Loucy (cell line): ENCODE data around the gene CUL9.
A peak's percentile ranks its signal among the peaks of the same experiment; 100 is the strongest.

Experiments used
- H2AFZ ChIP-seq: fragments of 200-600 bp; sonication (generic); 2 replicates; pipeline ENCODE4 v1.6.0; 2016; ENCODE audit warnings: antibody characterized with exemption, mild to moderate bottlenecking, low read length, moderate library complexity
- H3F3A ChIP-seq: fragments of 200-600 bp; 2 replicates; pipeline ENCODE4 v1.6.0; 2016; ENCODE audit warnings: antibody characterized with exemption, low read depth, mild to moderate bottlenecking
- H3K27me3 ChIP-seq: fragments of 200-600 bp; sonication (generic); 2 replicates; pipeline ENCODE4 v1.6.1; 2014; ENCODE audit warnings: low read length, mild to moderate bottlenecking; ENCODE audit not compliant: insufficient read depth, poor library complexity, severe bottlenecking
- H3K36me3 ChIP-seq: fragments of 200-600 bp; sonication (generic); 2 replicates; pipeline ENCODE4 v1.6.1; 2016; ENCODE audit warnings: low read length; ENCODE audit not compliant: insufficient read depth
- H3K4me1 ChIP-seq: fragments of 200-600 bp; sonication (generic); 2 replicates; pipeline ENCODE4 v1.5.1; 2014; ENCODE audit warnings: low read length, mild to moderate bottlenecking; ENCODE audit not compliant: insufficient read depth, poor library complexity, severe bottlenecking
- H3K4me2 ChIP-seq: fragments of 200-600 bp; sonication (generic); 2 replicates; pipeline ENCODE4 v1.6.0; 2014; ENCODE audit warnings: antibody characterized with exemption, low read length, low read depth, mild to moderate bottlenecking; ENCODE audit not compliant: poor library complexity, severe bottlenecking
- H3K4me3 ChIP-seq: fragments of 200-600 bp; sonication (generic); 2 replicates; pipeline ENCODE4 v1.5.1; 2014; ENCODE audit warnings: low read length, mild to moderate bottlenecking, mixed read lengths; ENCODE audit not compliant: poor library complexity, severe bottlenecking
- H3K79me2 ChIP-seq: fragments of 200-600 bp; sonication (generic); 2 replicates; pipeline ENCODE4 v1.6.1; 2014; ENCODE audit warnings: low read length; ENCODE audit not compliant: insufficient read depth
- H3K9ac ChIP-seq: fragments of 200-600 bp; sonication (generic); 2 replicates; pipeline ENCODE4 v1.6.0; 2014; ENCODE audit warnings: mild to moderate bottlenecking, low read depth, low read length, moderate library complexity; ENCODE audit not compliant: poor library complexity, severe bottlenecking
- H3K9me2 ChIP-seq: fragments of 200-600 bp; sonication (generic); replicated peaks from 2 replicates; pipeline ENCODE4 v1.6.1; 2016; ENCODE audit warnings: low read depth, low read length, mixed read lengths
- H3K9me3 ChIP-seq: fragments of 200-600 bp; sonication (generic); 2 replicates; pipeline ENCODE4 v1.6.1; 2014; ENCODE audit warnings: mild to moderate bottlenecking, antibody characterized with exemption, low read length, low read depth; ENCODE audit not compliant: insufficient read depth
- H4K20me1 ChIP-seq: fragments of 200-600 bp; sonication (generic); 2 replicates; pipeline ENCODE4 v1.6.0; 2014; ENCODE audit warnings: antibody characterized with exemption, low read length, mild to moderate bottlenecking; ENCODE audit not compliant: insufficient read depth, poor library complexity, severe bottlenecking
- EZH2phosphoT487 ChIP-seq: fragments of 200-600 bp; IDR thresholded peaks from 2 replicates; pipeline ENCODE4 v1.6.1; 2018; ENCODE audit warnings: antibody characterized with exemption, mild to moderate bottlenecking, moderate library complexity, borderline replicate concordance
- TF ChIP-seq, protein P1 (sequence below): fragments of 200-600 bp; sonication (generic); conservative IDR thresholded peaks from 2 replicates; pipeline ENCODE4 v1.5.1; 2014; ENCODE audit warnings: mild to moderate bottlenecking, antibody characterized with exemption, low read length

Gene CUL9

GRCh38 chr6:43141644-43142043 is 40.4 kb upstream of the CUL9 start:
- Histone ChIP-seq H4K20me1 (no peaks in the 10 kb centered on the region), H3K36me3 (peaks cover 6% of the 10 kb centered on the region; the same call in 1 of the 2 replicates), H3F3A (no peaks in the 10 kb centered on the region), H3K9ac (peak overlapping the region; percentile 69), H3K27me3 (no peaks in the 10 kb centered on the region), H2AFZ (no peak overlapping the region), H3K9me3 (no peaks in the 10 kb centered on the region), H3K9me2 (no peaks in the 10 kb centered on the region), H3K4me2 (peak overlapping the region; percentile 67), H3K79me2 (no peaks in the 10 kb centered on the region), H3K4me1 (peaks cover 20% of the 10 kb centered on the region), H3K4me3 (peak overlapping the region; percentile 37)
- TF ChIP-seq, protein P1, sequence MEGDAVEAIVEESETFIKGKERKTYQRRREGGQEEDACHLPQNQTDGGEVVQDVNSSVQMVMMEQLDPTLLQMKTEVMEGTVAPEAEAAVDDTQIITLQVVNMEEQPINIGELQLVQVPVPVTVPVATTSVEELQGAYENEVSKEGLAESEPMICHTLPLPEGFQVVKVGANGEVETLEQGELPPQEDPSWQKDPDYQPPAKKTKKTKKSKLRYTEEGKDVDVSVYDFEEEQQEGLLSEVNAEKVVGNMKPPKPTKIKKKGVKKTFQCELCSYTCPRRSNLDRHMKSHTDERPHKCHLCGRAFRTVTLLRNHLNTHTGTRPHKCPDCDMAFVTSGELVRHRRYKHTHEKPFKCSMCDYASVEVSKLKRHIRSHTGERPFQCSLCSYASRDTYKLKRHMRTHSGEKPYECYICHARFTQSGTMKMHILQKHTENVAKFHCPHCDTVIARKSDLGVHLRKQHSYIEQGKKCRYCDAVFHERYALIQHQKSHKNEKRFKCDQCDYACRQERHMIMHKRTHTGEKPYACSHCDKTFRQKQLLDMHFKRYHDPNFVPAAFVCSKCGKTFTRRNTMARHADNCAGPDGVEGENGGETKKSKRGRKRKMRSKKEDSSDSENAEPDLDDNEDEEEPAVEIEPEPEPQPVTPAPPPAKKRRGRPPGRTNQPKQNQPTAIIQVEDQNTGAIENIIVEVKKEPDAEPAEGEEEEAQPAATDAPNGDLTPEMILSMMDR: no peak
- TF ChIP-seq EZH2phosphoT487: no peak

DNA sequence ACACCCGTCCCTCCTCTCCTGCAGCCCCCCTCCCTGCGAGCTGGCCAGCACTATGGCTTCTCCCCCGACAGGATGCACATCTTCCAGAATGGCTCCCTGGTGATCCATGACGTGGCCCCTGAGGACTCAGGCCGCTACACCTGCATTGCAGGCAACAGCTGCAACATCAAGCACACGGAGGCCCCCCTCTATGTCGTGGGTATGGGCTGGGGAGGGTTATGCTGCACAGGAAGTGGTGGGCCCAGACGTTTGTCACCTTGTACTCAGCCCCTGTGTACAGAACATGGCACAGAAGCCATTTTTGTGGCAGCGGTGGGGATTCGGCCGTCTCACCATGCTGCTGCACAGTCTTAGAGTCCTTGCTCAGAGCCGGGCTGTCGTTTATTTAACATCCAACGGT is 39.9 kb upstream of the CUL9 start:
- Histone ChIP-seq H3K4me1 (peaks cover 20% of the 10 kb centered on the region), H3K27me3 (no peaks in the 10 kb centered on the region), H4K20me1 (no peaks in the 10 kb centered on the region), H3K9ac (peak overlapping the region; percentile 69), H3K4me3 (peak overlapping the region; percentile 37), H3K9me3 (no peaks in the 10 kb centered on the region), H3F3A (no peaks in the 10 kb centered on the region), H2AFZ (peak overlapping the region; percentile 41; the same call in 1 of the 2 replicates), H3K4me2 (peak overlapping the region; percentile 67), H3K9me2 (no peaks in the 10 kb centered on the region), H3K79me2 (no peaks in the 10 kb centered on the region), H3K36me3 (peaks cover 6% of the 10 kb centered on the region; the same call in 1 of the 2 replicates)
- TF ChIP-seq, protein P1: no peak
- no peak for TF ChIP-seq EZH2phosphoT487

DNA sequence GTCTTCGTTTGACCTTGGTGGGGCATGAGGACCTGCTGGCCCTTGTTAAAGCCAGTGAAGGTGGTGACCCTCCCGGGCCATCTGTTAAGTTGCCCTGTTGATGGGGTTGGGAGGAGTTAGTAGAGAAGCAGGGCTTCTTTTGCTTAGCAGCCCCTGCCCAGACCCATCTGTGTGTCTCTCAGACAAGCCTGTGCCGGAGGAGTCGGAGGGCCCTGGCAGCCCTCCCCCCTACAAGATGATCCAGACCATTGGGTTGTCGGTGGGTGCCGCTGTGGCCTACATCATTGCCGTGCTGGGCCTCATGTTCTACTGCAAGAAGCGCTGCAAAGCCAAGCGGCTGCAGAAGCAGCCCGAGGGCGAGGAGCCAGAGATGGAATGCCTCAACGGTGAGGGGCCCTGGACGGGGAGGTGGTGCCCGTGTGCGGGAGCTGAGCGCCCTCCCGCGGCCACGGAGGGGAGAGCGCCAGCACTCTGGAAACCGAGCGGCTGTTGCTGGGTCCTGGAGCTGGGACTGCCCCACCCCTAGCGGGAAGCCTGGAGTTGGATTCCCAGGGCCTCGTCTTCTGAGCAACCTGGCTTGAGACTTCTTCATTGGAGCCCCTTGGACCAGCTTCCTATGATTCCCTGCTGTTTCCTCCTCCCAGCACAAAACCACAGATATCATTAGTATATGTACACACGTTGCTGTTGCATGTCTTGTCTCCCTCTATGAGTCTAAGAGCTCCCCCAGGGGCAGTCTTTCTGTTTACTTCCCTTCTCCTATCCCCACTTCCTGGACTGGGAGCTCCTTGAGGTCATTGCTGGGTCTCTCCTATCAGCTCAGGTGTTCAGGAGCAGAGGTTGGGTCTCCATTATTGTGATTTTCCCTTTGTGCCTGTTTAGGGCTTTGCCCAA is 38.5 kb upstream of the CUL9 start:
- no peak overlapping the region; the same call in 1 of the 2 replicates for H2AFZ ChIP-seq
- peak overlapping the region; percentile 67 for H3K4me2 ChIP-seq

More for the DNA sequence above, 38.5 kb upstream of the CUL9 start:
- Histone ChIP-seq H4K20me1 (no peaks in the 10 kb centered on the region), H3K9me2 (no peaks in the 10 kb centered on the region), H3K4me1 (peaks cover 20% of the 10 kb centered on the region), H3K9ac (peak overlapping the region; percentile 69), H3K27me3 (no peaks in the 10 kb centered on the region), H3K36me3 (peaks cover 6% of the 10 kb centered on the region; the same call in 1 of the 2 replicates), H3K4me3 (peak overlapping the region; percentile 37), H3K9me3 (no peaks in the 10 kb centered on the region), H3F3A (no peaks in the 10 kb centered on the region), H3K79me2 (no peaks in the 10 kb centered on the region)
- TF ChIP-seq EZH2phosphoT487: no peak
- TF ChIP-seq, protein P1: peak; percentile 87
